Epithelial cell of prostate (primary cell): ENCODE results near the gene PPP4R3B.

Experiments used
- DNase-seq: peaks from one replicate; pipeline ENCODE4 v3.0.0-alpha.2; 2011; ENCODE audit warnings: low read depth, low spot score
- H3K27ac ChIP-seq: fragments of 450-650 bp; 2 replicates; pipeline ENCODE4 v1.5.1; 2017; ENCODE audit warnings: mild to moderate bottlenecking

PPP4R3B gene

GRCh38 chr2:55617175-55618024 lies at the start of gene PPP4R3B:
PPP4R3B (minus strand) TSS chr2:55617622; CDS start chr2:55617285, 337 bp downstream.
- H3K27ac ChIP-seq, result peak within 1 kb of the TSS; percentile 93
- peak; percentile 99 for DNase-seq

- DNase-seq, result no peak
- H3K27ac ChIP-seq, result no peak overlapping the region
These were observed 35.8 kb upstream of the PPP4R3B start for GRCh38 chr2:55653255-55653654.

GRCh38 chr2:55649211-55649610 lies 31.8 kb upstream of the PPP4R3B start:
- no peak for DNase-seq
- H3K27ac ChIP-seq, result no peak overlapping the region

GRCh38 chr2:55636831-55637230 lies 19.4 kb upstream of the PPP4R3B start:
- DNase-seq, result no peak
- H3K27ac ChIP-seq, result no peak overlapping the region

- no peak for DNase-seq
- no peak overlapping the region for H3K27ac ChIP-seq
These were observed 11.5 kb upstream of the PPP4R3B start for GRCh38 chr2:55628931-55629330.

GRCh38 chr2:55627915-55628314 lies 10.5 kb upstream of the PPP4R3B start:
- no peak overlapping the region for H3K27ac ChIP-seq
- no peak for DNase-seq

- no peak for DNase-seq
- no peak overlapping the region for H3K27ac ChIP-seq
These were observed 4.4 kb upstream of the PPP4R3B start for GRCh38 chr2:55621802-55622201.

- no peak for DNase-seq
- H3K27ac ChIP-seq, result no peak overlapping the region
These were observed 2.8 kb upstream of the PPP4R3B start for GRCh38 chr2:55620123-55620779.

- peak overlapping the region; percentile 93 for H3K27ac ChIP-seq
- DNase-seq, result no peak
These were observed 1.0 kb upstream of the PPP4R3B start for GRCh38 chr2:55618275-55619055.

- H3K27ac ChIP-seq, result peak overlapping the region; percentile 93
- DNase-seq, result no peak
These were observed 528 bp upstream of the PPP4R3B start for GRCh38 chr2:55618025-55618274.

- no peak for DNase-seq
- peak overlapping the region; percentile 93 for H3K27ac ChIP-seq
These were observed 759 bp downstream of the PPP4R3B start for GRCh38 chr2:55616551-55617174.

GRCh38 chr2:55611997-55612396 lies 5.4 kb downstream of the PPP4R3B start:
- no peak for DNase-seq
- H3K27ac ChIP-seq, result no peak overlapping the region

- no peak overlapping the region for H3K27ac ChIP-seq
These were observed 6.3 kb downstream of the PPP4R3B start for GRCh38 chr2:55610954-55611743.

GRCh38 chr2:55609938-55610578 lies 7.4 kb downstream of the PPP4R3B start:
- no peak overlapping the region for H3K27ac ChIP-seq
- DNase-seq, result no peak

More at GRCh38 chr2:55610954-55611743, 6.3 kb downstream of the PPP4R3B start:
- DNase-seq, result no peak

GRCh38 chr2:55609193-55609794 lies 8.1 kb downstream of the PPP4R3B start:
- H3K27ac ChIP-seq, result no peak overlapping the region
- DNase-seq, result no peak

- no peak for DNase-seq
- no peak overlapping the region for H3K27ac ChIP-seq
These were observed 9.7 kb downstream of the PPP4R3B start for GRCh38 chr2:55607717-55608116.

GRCh38 chr2:55604027-55604565 lies 13.3 kb downstream of the PPP4R3B start:
- no peak overlapping the region for H3K27ac ChIP-seq
- no peak for DNase-seq

- no peak for DNase-seq
- H3K27ac ChIP-seq, result no peak overlapping the region
These were observed 15.6 kb downstream of the PPP4R3B start for GRCh38 chr2:55601849-55602248.
